ENCODE data around the gene SP140L.
"Not testable (repeated sequence)": the region's sequence is repeated elsewhere in the genome, so short reads cannot be mapped to it uniquely, and the experiment has no call there.

Gene SP140L

GRCh38 chr2:230434677-230435324, 107.8 kb downstream of the SP140L start:
- no peak for TF ChIP-seq CTCF (IDR thresholded peaks at IDR 0.05; ENCODE audit: insufficient read depth, low read depth, low read length, missing control alignments)
- DNase-seq (ENCODE audit: low read depth): peak; percentile 52
- H3K4me3 ChIP-seq (ENCODE audit: low read length): no peak overlapping the region

- TF ChIP-seq CTCF (IDR thresholded peaks at IDR 0.05; ENCODE audit: insufficient read depth, low read depth, low read length, missing control alignments): no peak
- peak; percentile 48 for DNase-seq (ENCODE audit: low read depth)
- no peak overlapping the region for H3K4me3 ChIP-seq (ENCODE audit: low read length)
Measured at GRCh38 chr2:230435431-230435830, 108.4 kb downstream of the SP140L start.

- H3K4me3 ChIP-seq (ENCODE audit: low read length); DNase-seq (ENCODE audit: low read depth): not testable (repeated sequence)
Measured at GRCh38 chr2:230439121-230439520, 112.1 kb downstream of the SP140L start.

- TF ChIP-seq CTCF (IDR thresholded peaks at IDR 0.05; ENCODE audit: insufficient read depth, low read depth, low read length, missing control alignments): no peak
- H3K4me3 ChIP-seq (ENCODE audit: low read length): no peak overlapping the region
- no peak for DNase-seq (ENCODE audit: low read depth)
Measured at GRCh38 chr2:230439590-230439989, 112.6 kb downstream of the SP140L start.

- DNase-seq (ENCODE audit: low read depth): no peak
- TF ChIP-seq CTCF (IDR thresholded peaks at IDR 0.05; ENCODE audit: insufficient read depth, low read depth, low read length, missing control alignments): no peak
- no peak overlapping the region for H3K4me3 ChIP-seq (ENCODE audit: low read length)
Measured at GRCh38 chr2:230441227-230441897, 114.4 kb downstream of the SP140L start.

GRCh38 chr2:230443541-230443940, 116.5 kb downstream of the SP140L start:
- H3K4me3 ChIP-seq (ENCODE audit: low read length): no peak overlapping the region
- TF ChIP-seq CTCF (IDR thresholded peaks at IDR 0.05; ENCODE audit: insufficient read depth, low read depth, low read length, missing control alignments): no peak
- DNase-seq (ENCODE audit: low read depth): peak; percentile 25

- no peak for TF ChIP-seq CTCF (IDR thresholded peaks at IDR 0.05; ENCODE audit: insufficient read depth, low read depth, low read length, missing control alignments)
- no peak overlapping the region for H3K4me3 ChIP-seq (ENCODE audit: low read length)
- no peak for DNase-seq (ENCODE audit: low read depth)
Measured at GRCh38 chr2:230444832-230445231, 117.8 kb downstream of the SP140L start.

All from epithelial cell of esophagus (primary cell).